T-helper 9 cell (primary cell): ENCODE results near the gene IRF4.
"Not testable (repeated sequence)": the region's sequence is repeated elsewhere in the genome, so short reads cannot be mapped to it uniquely, and the experiment has no call there.

Experiments
- DNase-seq: peaks from one replicate; pipeline ENCODE4 v3.0.0-alpha.2; 2020

IRF4 gene

DNA sequence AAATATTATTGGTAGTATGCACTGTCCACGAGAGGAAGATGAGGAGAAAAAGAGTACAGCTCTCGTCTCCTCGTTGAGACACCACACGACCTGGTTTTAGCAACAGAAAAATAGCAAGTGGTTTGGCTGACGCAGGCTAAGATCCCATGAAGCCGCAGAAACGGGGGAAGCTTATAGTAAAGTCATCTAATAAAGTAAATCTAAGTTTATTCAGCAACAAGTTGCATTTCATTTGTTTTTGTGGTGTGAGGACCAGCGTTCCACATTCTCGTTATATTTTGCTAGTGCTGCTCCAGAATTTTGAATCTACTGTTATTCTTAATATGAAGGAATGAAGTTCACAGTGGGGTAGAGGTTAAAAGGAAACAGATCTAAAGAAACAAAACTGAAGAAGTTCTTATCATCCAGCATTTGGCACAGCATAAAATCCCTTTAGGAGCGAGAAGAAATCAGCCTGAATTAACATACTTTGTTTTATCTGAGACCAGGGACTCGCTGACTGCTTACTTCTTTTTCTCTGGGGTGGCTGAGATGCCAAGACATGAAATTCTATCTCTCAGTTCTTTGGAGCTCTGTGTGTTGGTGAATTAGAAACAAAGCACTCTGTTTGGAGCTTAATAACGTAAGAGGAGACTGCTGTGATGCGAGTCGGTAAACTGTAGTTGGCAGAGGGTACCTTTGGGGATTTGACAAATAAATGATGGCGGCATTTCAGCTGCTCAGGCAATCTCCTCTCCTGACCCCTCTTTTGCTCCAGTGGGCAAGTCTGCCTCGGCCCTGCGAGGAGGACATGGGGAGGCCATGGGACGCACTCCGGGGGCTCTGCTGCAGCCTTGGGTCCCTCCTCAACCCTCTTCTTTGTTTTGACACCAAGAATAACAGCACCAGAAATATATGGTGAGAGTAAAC, 24.9 kb upstream of the IRF4 start:
- DNase-seq, result no peak

DNA sequence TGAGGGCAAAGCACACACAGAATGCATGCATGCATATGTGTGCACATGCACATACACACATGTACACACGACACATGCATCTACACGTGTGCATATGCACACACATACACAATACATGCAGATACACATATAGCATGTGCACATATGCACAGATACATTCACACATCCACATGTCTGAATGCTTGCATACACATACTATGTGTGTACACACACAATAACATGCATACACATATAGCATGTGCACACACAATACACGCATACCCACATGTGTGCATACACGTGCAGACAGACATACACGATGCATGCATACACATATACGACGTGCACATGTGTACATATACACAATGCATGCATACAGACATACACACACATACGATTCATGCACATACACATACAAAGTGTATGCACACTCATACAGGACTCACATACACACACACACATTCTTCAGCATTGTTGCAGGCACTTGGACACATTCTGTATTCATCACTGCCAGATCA, 24.2 kb upstream of the IRF4 start:
- DNase-seq, result no peak

DNA sequence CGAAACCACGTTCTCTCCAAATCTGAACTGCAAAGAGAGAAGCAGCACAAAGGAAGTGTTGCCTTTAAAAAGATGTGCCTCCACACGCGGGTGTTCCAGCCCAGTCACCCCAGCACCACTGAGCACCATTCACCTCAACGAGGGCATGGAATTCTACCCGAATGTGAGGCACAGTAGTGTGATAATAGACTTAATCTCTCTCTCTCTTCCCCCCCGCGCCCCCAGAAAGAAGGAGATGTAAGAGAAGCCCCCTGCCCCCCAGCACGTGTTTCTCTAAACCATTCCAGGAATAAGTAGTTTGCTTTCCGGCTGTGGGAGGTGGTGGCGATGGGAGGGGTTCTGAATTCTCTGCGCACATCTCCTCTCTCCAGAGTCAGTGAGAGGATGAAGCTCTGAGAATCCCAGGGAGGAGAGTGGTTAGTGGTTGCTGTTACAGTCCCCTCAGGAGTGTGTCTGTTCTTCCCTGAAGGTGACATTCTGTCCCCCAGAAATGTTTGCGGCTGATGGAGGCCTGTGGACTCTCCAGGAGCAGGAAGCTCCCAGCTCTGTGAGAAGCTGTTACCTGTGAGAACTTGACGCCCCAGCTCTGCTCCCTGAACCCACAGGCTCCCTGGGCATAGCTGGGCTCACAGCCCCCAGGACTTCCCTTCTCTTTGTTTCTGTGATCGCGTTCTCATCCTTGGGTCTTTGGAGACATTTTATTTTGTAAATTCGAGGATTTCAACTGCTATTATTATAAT, 23.5 kb upstream of the IRF4 start:
- DNase-seq, result no peak

DNA sequence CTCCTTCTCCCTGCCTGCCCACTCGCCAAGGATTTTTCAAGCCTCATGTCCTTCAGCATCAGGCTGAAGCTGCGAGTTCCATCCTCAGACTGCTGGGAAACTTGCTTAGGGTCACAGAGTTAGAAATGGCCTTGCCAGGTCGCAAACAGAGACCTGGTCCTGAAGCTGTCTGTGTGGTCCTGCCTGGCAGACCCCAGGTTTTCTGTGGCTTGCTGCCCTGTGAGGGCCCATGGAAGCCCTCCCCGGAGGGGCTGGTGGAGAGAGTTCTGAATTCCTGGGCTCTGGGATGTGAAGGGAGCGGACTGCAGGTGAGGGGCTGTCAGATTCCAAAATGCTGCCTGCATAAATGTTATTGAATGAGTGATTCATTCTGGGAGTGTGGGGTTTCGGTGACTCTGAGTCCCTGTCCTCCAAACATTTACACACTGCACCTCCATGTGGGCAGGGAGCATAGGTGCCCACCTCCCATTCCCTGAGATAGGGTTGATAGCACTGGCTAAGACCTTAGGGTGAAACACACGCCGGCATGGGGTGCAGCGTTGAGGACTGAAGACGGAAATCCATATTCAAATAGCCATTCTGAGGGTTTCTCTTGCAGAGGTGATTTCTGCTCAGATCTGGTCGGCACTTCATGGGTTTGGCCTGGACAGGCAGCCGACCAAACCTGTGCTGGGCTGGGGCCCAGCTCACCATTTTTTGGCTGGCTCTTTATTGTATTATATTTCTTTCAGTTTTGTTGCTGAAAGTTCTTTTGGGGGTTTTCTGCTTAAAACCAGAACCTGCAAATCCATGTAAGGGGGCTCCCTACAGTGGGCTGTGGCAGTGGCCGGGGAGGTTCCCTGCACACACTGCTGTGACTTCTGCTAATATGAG, 21.8 kb upstream of the IRF4 start:
- no peak for DNase-seq

DNA sequence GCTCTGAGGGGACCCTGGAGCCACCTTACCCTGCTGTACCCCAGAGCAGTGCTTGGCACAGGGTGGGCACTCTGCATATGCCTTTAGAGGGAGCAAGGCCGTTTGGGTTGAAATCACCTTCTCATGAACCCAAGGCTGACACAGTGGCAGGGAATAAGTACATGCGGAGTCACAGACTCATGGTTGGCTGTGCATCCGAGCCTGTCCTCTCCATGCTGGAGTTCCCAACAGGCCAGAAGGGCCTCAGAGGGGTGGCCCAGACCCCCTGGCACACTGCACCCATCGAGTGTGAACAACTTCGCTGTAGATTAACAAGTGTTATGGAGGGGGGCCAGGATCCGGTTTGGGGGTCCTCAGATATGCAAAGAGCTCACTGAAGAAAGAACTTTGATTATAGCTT, 21.0 kb upstream of the IRF4 start:
- no peak for DNase-seq

DNA sequence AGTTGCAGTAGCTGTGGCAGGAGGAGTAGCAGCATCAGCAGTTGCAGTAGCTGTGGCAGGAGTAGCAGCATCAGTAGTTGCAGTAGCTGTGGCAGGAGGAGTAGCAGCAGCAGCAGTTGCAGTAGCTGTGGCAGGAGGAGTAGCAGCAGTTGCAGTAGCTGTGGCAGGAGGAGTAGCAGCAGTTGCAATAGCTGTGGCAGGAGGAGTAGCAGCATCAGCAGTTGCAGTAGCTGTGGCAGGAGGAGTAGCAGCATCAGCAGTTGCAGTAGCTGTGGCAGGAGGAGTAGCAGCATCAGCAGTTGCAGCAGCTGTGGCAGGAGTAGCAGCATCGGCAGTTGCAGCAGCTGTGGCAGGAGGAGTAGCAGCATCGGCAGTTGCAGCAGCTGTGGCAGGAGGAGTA, 19.7 kb upstream of the IRF4 start:
- DNase-seq, result not testable (repeated sequence)

DNA sequence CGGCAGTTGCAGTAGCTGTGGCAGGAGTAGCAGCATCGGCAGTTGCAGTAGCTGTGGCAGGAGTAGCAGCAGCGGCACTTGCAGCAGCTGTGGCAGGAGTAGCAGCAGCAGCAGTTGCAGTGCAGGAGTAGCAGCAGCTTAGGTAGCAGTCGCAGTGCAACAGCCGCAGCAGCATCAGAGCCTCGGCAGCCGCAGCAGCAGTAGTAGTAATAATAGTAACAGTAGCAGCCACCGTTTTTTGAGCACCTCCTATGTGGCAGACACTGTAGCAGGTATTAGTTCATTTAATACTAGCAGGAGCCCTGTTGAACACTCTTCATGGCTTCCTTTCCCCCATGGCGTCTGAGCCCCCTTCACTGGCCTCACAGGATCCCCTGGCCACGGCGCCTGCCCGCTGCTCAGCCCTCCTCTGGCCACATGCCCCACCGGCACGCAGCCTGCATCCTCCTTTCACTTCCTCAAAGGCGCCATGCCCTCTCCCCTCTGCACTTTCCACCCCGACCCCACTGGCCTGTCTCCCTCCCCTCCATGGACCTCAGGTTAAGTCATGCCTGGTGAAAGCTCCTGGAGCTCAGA, 19.1 kb upstream of the IRF4 start:
- DNase-seq, result no peak

DNA sequence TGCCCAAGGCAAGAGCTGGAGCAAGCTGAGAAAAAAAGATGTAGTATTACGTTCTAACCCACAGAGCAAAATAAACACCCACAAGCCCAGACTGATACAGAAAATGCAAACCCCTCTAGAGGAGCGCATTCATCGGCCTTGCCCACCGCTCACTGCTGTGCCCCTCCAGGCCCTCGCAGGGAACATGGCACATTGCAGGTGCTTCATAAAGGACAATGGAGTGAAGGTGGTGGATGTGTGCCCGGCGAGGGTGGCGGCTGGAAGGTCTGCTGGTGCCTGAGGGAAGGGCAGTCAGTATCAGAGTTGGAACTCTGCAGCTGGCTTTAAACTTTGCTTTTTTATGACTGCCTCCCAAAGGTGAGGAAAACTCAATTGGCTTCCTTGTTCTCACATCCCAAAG, 18.5 kb upstream of the IRF4 start:
- no peak for DNase-seq

DNA sequence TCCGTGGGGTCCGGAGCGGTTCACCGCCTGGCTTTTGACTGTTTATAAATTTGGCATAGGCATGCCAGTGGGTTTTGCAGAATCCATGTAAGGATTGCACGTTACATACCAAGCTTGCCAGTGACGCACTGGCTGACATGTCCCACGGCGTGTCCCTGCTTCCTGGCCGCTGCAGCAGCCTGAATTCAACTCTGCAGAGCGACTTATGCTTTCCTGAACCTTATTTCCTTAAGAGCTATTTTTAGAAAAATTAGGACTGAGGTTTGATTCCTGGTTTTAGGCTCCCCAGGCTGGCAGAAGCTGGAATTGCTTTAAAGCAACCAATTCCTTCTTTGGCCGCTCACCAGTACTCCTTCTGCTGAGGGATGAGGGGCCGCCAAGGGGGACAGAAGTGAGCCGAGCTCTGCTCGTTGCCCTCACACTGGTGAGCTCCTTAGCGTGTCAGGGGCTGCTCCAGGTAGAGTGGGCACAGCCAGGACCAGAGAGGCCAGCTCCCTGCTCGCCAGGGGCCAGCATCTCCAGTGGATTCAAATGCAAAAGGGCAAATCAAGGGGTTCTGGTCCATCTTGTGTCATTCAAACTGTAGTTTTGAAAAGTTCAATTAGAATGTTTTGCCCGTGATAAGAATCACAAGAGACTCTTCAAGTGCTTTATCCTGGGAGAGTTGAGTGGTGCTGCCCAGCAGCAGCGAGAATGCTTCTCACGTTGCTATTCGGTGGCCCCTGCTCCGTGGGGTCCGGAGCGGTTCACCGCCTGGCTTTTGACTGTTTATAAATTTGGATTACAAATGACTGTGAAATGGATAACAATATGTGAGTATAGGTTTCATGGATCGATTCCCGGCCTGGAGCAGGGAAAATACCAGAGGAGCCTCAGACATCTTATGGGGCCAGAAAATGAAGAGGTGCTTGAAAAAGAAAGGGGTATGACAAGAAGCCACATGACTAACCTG, 17.5 kb upstream of the IRF4 start:
- no peak for DNase-seq

DNA sequence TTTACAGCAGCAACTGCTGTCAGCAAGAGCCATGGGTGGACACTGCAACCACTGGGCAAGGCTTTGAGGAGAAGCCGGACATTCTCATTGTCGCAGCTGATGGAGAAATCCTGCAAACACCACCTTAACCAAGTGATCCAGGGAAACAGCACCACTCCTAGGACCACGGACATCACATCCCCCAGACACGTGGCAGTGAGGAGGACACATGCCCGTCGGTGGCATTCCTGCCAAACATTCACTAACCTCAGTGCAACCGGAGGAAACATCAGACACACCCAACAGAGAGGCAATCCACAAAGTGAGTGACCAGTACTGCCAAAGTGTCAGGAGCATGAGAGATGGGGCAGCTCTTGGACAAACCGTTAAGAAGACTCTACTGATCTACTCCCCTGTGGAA, 16.6 kb upstream of the IRF4 start:
- no peak for DNase-seq

DNA sequence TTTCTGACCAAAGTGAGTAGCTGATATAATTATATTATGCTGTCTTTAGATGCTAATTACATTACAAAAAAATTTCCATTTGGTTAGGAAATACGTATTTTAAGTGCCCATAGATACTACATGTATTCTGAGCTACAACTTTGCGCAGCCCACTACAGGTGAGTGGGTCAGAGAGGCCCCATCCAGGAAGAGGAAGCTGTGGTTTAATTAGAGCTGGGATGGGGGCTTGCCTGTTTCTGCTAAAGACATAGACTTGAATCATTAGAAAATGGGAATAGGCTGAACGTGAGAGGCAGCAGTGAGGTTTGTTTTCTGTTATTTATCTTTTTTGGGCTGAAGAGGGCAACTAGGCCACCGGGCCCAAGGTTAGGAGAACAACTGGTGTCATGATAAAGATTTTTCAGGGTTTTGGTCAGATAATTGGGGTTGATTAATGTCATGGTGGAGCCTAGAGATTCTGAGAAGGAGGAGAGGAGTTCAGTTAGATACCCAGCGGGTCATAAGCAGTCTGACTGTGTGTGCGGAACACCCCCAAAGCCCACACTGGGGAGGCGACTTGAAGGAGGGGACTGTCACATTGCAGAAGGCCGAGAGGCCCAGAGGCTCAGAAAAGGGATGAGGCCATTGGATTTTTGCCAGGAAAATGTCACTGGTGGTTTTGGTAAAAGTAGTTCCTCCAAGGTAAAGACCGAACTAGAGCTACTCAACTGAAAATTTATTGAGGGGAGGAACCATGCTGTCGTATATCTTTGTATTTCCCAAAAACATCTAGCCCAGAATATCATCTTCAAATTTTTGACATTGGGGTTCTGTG, 14.5 kb upstream of the IRF4 start:
- no peak for DNase-seq

DNA sequence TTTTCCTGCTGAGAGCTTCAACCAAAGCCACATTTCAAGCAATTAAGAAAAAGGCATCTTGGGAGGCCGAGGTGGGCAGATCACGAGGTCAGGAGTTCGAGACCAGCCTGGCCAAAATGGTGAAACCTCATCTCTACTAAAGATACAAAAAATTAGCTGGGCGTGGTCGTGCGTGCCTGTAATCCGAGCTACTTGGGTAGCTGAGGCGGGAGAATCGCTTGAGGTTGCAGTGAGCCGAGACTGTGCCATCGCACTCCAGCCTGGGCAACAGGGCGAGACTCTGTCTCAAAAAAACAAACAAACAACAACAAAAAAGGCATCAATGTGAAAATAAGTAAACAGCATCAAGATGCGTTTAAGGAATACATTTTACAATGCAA, 13.9 kb upstream of the IRF4 start:
- not testable (repeated sequence) for DNase-seq

DNA sequence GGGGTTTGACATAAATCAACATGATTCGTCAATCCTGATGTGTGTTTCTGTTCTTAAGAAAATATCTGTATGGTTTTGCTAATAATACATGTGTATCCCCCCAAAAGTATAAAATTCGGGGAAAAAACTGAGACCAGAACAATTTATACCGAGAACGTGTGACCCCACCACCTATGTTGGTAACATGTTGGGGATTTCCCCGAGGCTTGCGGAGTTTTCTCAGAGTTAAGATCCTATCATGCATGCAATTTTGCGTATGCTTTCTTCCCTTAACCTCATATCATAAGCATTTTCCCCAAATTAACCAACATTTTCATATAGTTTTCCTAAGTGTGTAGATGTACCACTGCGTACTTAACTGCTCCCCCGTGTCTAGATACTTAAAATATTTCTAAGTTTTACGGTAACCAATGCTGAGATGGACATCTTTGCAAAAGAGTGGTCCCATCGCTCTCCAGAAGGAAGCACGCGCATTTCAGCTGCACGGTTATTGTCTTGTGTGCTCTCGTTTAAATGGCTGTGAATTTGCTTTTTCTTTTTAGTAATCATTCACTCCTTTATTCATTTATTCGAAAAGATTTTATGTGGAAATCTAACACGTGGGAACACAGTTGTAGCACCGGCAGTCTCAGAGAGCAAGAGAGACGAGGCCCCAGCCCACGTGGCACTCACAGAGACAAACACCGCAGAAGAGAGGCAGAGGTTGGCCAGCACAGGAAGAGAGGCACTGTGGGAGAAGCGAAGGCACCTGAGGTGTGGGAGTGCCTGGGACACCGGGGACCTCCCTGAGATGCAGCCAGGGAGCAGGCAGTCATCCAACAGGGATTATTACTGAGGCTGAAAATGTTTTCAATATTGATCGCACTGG, 13.2 kb upstream of the IRF4 start:
- DNase-seq, result no peak

DNA sequence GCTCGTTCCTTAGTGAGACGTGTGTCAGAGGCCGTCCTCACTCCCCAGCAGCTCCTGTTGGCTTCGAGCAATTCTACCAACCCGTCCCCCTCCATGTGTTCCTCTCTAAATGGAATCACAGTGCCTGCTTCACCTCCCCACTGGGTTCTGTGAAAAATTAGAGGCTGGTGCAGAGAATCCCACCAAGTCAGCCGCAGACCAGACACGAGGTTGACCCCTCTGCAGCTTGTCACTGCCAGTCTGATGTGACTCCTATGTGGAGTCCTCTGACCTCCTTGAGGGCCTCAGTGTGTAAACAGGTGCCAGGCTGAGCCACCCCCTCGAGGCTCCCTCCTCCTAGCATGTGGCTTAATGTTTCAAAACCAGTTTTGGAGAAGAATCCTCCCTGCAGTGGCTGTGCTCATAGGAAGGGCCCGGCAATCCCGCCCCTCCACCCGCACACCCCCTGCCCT, 12.6 kb upstream of the IRF4 start:
- no peak for DNase-seq

DNA sequence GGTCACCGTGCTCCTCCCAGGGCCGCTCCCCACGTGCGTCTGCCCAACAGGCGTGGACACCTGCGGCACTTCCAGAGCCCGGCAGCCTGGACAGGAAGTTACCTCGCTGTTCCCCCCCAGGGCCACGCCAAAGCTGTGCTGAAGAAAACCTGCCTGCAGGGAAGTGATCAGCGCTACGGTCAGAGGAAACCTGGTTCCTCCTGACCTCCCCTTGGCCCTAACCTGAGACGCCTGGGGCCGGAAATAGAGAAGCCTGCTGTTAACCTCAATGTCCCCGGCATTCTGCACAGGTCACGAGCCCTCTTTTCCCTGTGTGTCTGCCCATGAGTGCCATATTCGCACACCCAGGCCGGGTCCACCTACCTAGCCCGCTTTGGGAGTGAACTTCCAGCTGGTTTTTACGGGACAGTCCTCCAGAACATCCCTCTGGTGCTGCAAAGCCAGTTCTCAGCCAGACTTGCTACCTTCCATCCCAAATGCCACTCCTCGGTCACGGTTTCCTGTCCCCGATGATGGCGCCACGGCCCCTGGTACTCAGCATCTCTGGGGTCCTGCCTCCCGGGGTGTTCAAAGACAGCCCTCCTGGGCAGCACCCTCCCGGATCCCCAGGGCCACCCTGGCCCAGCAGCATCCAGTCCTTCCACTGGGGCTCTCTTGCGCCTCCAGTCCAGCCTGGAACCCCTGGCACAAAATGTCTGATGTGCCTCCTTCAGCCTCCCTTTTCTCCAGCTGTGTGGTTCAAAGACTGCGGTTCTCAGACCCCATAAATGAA, 12.0 kb upstream of the IRF4 start:
- no peak for DNase-seq

DNA sequence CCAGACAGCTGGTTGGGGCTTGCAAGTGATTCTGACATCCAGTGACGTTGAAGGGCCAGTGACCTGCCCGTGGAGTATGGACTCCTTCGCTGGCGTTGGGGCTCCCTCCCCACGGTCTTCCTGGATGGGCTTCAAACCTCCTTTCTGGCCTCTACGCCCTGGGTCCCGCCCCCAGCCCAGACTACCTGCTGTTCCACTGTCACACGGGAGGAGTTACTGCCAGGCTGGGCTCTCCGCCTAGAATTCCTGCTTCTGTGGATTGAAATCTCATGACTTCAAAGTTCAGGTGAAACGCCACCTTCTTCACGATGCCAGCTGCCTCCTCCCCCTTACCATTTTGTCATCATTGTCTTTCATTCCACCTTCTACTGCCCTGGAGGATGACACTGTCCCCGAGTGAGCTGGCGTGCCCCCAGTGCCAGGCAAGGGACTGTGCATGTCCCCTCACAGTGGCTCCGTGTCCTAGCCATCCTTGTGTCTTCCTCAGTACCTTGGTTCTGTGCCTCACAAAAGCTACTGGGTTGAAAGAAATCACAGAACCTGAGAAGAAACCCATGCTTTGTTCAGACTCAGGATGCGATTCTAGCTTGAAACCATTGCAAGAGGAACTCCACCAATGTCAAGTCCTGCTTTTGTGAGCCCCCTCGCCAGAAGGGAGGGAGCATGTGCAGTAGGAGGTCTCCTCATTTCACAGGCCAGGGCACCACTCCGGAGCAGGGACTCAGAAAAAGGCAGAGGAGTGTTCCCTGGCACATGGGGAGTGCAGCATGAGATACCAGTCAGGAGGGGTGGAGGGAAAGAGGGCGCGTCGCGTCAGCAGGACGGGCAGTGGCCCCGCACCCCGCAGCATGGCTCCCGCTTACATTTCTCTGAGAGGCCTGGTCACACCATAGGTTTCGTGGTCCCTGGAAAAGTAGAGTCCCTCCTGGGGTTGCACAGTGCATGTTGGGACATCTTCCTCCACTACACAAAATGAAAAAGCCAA, 11.0 kb upstream of the IRF4 start:
- DNase-seq, result no peak

DNA sequence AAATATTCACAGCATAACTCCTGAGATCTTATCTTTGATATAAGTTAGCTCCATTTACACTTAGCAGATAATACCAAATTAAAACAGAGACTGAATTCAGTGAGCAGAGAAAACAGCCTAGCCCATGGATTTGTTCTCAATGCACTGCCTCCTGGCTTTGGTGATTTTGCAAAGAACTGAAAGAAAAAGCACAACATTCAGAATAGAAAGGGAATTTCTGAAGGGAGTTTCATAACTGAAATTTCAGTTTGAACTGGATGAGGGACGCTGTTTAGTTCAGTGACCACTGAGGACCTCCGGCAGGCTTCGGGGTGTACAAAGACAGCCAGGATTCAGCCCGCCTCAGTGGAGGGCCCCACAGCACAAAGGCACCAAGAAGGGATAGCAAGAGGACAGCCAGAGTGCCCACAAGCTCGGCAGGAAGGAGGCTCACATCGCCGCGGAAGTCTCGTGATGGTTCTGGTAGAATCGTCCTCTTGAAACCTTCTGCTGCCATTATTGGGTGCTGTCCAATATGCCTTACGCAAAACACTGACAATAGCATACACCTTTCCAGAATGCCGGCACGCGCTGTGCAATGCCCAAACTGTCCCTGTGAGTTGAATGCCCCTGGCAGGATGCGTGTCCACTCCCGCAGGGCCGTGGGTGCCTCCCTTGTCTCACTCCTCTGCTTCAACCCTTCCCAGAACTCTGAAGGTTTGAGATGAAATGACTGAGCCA, 9.7 kb upstream of the IRF4 start:
- DNase-seq, result no peak
